ENCODE results near the gene AK2. TPM values are rescaled to one million over a fixed set of nuclear protein-coding genes. Genes with fewer than 3 reads are reported as not detected.
A peak's percentile ranks its signal among the peaks of the same experiment; 100 is the strongest.

Gene AK2
- total RNA-seq, 1 experiment from 2014 or later = 390 TPM

- no TSS peak for BruUV-seq (replicated peaks)
- Mint-ChIP-seq H3K4me3 (ENCODE audit: unreplicated experiment) (no peak overlapping the region), H3K36me3 (ENCODE audit: insufficient read depth, unreplicated experiment) (no peaks in the 10 kb centered on the region), H3K9me3 (ENCODE audit: unreplicated experiment) (no peaks in the 10 kb centered on the region), H3K4me1 (ENCODE audit: insufficient read depth, unreplicated experiment) (peaks cover 22% of the 10 kb centered on the region), H3K27ac (ENCODE audit: low read depth, unreplicated experiment) (no peak overlapping the region), H3K27me3 (ENCODE audit: insufficient read depth, unreplicated experiment) (no peaks in the 10 kb centered on the region)
- DNase-seq (ENCODE audit: unreplicated experiment) = no peak
- ChIA-PET POLR2A (interaction anchor here (0.9 to 13.0 kb wide), 3 partner anchors 20 to 45 kb away, joined by 3 to 255 read pairs (median 248); partner anchors contain the start of gene RNF19B), CTCF (interaction anchor here (0.6 to 1.4 kb wide), 5 partner anchors 16 to 648 kb away, joined by 3 to 6 read pairs (median 3); no protein-coding TSS in a partner anchor)
- intact Hi-C loops (cut with micrococcal nuclease) = no loop called here
- TF ChIP-seq CTCF (IDR thresholded peaks at IDR 0.05; ENCODE audit: unreplicated experiment) = no peak
These were observed 52.1 kb downstream of the AK2 start for GRCh38 chr1:32984455-32985171.

DNA sequence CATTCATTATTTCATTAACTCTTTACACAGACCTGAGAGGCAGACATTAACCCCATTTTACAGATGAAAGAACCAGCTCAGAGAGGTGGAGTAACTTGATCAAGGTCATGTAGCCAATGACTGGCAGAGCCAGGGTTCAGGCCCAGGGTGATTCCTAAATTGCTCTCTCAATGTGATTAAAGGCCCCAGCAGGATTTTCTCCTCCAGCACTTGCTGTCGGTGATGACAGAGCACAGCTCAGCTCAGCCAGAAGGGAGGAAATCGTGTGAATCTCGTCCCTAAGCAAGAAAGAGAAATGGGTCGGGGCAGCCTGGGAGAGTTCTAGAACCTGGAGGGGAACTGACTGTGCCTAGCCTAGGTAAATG lies 52.6 kb downstream of the AK2 start:
- H3K27ac Mint-ChIP-seq (ENCODE audit: low read depth, unreplicated experiment) = no peak overlapping the region
- TF ChIP-seq CTCF (IDR thresholded peaks at IDR 0.05; ENCODE audit: unreplicated experiment) = no peak
- CTCF ChIA-PET = interaction anchor here (0.6 to 1.0 kb wide), 3 partner anchors 23 to 463 kb away, joined by 3 to 6 read pairs (median 3); no protein-coding TSS in a partner anchor
- no peak overlapping the region for H3K4me3 Mint-ChIP-seq (ENCODE audit: unreplicated experiment)
- DNase-seq (ENCODE audit: unreplicated experiment) = no peak
- H3K27me3 Mint-ChIP-seq (ENCODE audit: insufficient read depth, unreplicated experiment) = no peaks in the 10 kb centered on the region
- H3K9me3 Mint-ChIP-seq (ENCODE audit: unreplicated experiment) = no peaks in the 10 kb centered on the region
- POLR2A ChIA-PET = interaction anchor here (0.7 to 11.7 kb wide), 3 partner anchors 20 to 44 kb away, joined by 3 to 255 read pairs (median 3); partner anchors contain the start of gene RNF19B
- no peaks in the 10 kb centered on the region for H3K36me3 Mint-ChIP-seq (ENCODE audit: insufficient read depth, unreplicated experiment)
- BruUV-seq (replicated peaks) = no TSS peak
- intact Hi-C loops (cut with micrococcal nuclease) = no loop called here
- peaks cover 19% of the 10 kb centered on the region for H3K4me1 Mint-ChIP-seq (ENCODE audit: insufficient read depth, unreplicated experiment)

DNA sequence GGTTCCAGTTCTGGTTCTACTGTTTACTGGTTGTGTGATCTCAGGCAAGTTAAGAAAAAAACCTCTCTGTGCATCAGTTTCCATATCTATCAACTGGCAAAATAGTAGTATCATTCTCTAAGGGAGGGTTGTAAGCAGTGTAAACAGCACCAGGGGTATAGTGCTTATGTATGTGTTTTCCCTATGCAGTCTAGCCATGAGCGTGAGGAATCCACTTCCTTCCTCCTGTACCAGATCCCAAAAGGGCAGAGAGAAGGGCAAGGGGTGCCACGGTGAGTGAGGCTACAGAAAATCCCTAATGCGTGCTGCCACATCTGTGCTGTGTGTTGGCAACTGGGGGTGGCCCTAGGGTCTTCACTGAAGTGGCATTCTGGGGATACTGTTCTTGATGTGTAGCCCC lies 53.7 kb downstream of the AK2 start:
- Mint-ChIP-seq H3K9me3 (ENCODE audit: unreplicated experiment) (no peaks in the 10 kb centered on the region), H3K36me3 (ENCODE audit: insufficient read depth, unreplicated experiment) (no peaks in the 10 kb centered on the region), H3K4me3 (ENCODE audit: unreplicated experiment) (no peak overlapping the region), H3K4me1 (ENCODE audit: insufficient read depth, unreplicated experiment) (peaks cover 14% of the 10 kb centered on the region), H3K27me3 (ENCODE audit: insufficient read depth, unreplicated experiment) (no peaks in the 10 kb centered on the region), H3K27ac (ENCODE audit: low read depth, unreplicated experiment) (no peak overlapping the region)
- BruUV-seq (replicated peaks) = no TSS peak
- POLR2A ChIA-PET = interaction anchor here (11.7 kb wide), 1 partner anchor 19 kb away, joined by 255 read pairs; the partner anchor contains the start of gene RNF19B
- CTCF ChIA-PET = no interaction called here
- no peak for TF ChIP-seq CTCF (IDR thresholded peaks at IDR 0.05; ENCODE audit: unreplicated experiment)
- intact Hi-C loops (cut with micrococcal nuclease) = no loop called here
- no peak for DNase-seq (ENCODE audit: unreplicated experiment)

- Mint-ChIP-seq H3K4me1 (ENCODE audit: insufficient read depth, unreplicated experiment) (peaks cover 14% of the 10 kb centered on the region), H3K36me3 (ENCODE audit: insufficient read depth, unreplicated experiment) (no peaks in the 10 kb centered on the region), H3K9me3 (ENCODE audit: unreplicated experiment) (no peaks in the 10 kb centered on the region), H3K27ac (ENCODE audit: low read depth, unreplicated experiment) (peak overlapping the region; percentile 95), H3K4me3 (ENCODE audit: unreplicated experiment) (peak overlapping the region; percentile 6), H3K27me3 (ENCODE audit: insufficient read depth, unreplicated experiment) (no peaks in the 10 kb centered on the region)
- BruUV-seq (replicated peaks) = TSS peak; percentile 97
- POLR2A ChIA-PET = interaction anchor here (0.5 to 2.4 kb wide), 21 partner anchors 10 to 1885 kb away, joined by 3 to 49 read pairs (median 6); partner anchors contain the start of gene RNF19B
- intact Hi-C loops (cut with micrococcal nuclease) = no loop called here
- peak; percentile 95 for DNase-seq (ENCODE audit: unreplicated experiment)
- TF ChIP-seq CTCF (IDR thresholded peaks at IDR 0.05; ENCODE audit: unreplicated experiment) = no peak
- CTCF ChIA-PET = interaction anchor here (0.6 to 1.6 kb wide), 4 partner anchors 9 to 48 kb away, joined by 3 to 5 read pairs (median 3); partner anchors contain the start of gene RNF19B
These were observed 55.4 kb downstream of the AK2 start for GRCh38 chr1:32981003-32981901.
